ENCODE results near the gene ASMT.

ASMT gene

DNA sequence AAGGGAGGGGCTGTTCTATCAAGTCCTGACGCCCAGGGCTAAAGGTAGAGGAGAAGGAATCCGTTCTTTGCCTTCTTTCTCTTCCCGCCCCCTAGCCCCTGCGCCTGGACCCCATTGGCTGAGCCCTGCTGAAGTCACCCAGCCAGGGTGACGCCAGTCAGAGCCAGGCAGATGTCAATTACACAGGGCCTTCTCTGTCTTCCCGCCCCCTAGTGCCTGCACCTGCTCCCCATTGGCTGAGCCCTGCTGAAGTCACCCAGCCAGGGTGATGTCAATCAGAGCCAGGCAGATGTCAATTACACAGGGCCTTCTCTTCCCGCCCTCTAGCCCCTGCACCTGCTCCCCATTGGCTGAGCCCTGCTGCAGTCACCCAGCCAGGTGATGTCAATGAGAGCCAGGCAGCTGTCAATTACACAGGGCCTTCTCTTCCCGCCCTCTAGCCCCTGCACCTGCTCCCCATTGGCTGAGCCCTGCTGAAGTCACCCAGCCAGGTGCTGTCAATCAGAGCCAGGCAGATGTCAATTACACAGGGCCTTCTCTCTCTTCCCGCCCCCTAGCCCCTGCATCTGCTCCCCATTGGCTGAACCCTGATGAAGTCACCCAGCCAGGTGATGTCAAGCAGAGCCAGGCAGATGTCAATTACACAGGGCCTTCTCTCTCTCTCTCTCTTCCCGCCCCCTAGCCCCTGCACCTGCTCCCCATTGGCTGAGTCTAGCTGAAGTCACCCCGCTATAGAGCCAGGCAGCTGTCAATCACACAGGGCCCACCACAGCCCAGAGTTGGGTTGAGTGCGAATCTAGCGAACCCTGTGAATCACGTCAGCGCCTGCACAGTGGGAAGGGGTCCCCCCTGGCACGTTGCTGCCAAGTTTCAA lies 46.4 kb downstream of the ASMT start:
- H3K23ac ChIP-seq (ENCODE audit: low read length), result no peak overlapping the region
- peak; percentile 96 for DNase-seq
- H3K4me2 ChIP-seq (ENCODE audit: low read length), result no peak overlapping the region
- no peaks in the 10 kb centered on the region for H3K27me3 ChIP-seq (ENCODE audit: insufficient read depth, low read length, poor library complexity)
- no peaks in the 10 kb centered on the region for H3K36me3 ChIP-seq (ENCODE audit: control insufficient read depth, insufficient read depth, low read length)
- H3K4ac ChIP-seq (ENCODE audit: low read depth, low read length), result no peak overlapping the region
- no peak overlapping the region for H2BK15ac ChIP-seq (replicated peaks; ENCODE audit: low read depth)
- H4K5ac ChIP-seq (ENCODE audit: low read length), result no peak overlapping the region
- H3K56ac ChIP-seq (ENCODE audit: low read length), result no peak overlapping the region
- H3K27ac ChIP-seq (ENCODE audit: low read depth, low read length), result no peak overlapping the region
- no peak overlapping the region for H3K4me3 ChIP-seq (ENCODE audit: low read length)
- H3K4me1 ChIP-seq (ENCODE audit: control insufficient read depth, low read depth, low read length), result no peaks in the 10 kb centered on the region
- WGBS (ENCODE audit: extremely low coverage, insufficient coverage, low lambda C conversion rate), result no CpG with 5 or more reads among the region's 16 CpGs
- no peak overlapping the region for H3K18ac ChIP-seq (ENCODE audit: low read length)
- no peaks in the 10 kb centered on the region for H3K79me2 ChIP-seq (ENCODE audit: control insufficient read depth, insufficient read depth, low read length)
- H2BK120ac ChIP-seq (ENCODE audit: low read depth, low read length), result no peak overlapping the region
- no peak overlapping the region for H4K8ac ChIP-seq (ENCODE audit: low read depth, low read length)
- H3K9ac ChIP-seq (ENCODE audit: low read length), result no peak overlapping the region
- H2BK5ac ChIP-seq (ENCODE audit: low read length), result no peak overlapping the region
- H2AK5ac ChIP-seq (ENCODE audit: low read length), result no peak overlapping the region
- H3K79me1 ChIP-seq (ENCODE audit: low read length), result no peaks in the 10 kb centered on the region

DNA sequence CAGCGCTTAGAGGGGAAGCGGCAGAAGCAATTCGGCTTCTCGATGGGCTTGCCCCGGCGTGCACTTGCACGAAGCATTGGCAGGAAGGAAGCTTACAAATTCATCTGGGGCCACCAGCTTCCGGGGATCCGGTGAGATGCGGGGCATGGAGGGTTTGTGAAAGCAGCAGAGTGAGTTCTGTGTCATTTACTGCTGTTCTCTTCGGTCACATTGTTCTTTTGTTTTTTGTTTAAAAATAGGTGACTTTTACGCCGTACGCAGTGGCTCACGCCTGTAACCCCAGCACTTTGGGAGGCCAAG lies 47.0 kb downstream of the ASMT start:
- H3K79me1 ChIP-seq (ENCODE audit: low read length), result no peaks in the 10 kb centered on the region
- H3K56ac ChIP-seq (ENCODE audit: low read length), result no peak overlapping the region
- no peak overlapping the region for H3K4me2 ChIP-seq (ENCODE audit: low read length)
- no peaks in the 10 kb centered on the region for H3K4me1 ChIP-seq (ENCODE audit: control insufficient read depth, low read depth, low read length)
- no peak overlapping the region for H2BK15ac ChIP-seq (replicated peaks; ENCODE audit: low read depth)
- no peak overlapping the region for H2BK5ac ChIP-seq (ENCODE audit: low read length)
- no CpG with 5 or more reads among the region's 15 CpGs for WGBS (ENCODE audit: extremely low coverage, insufficient coverage, low lambda C conversion rate)
- no peak overlapping the region for H2BK120ac ChIP-seq (ENCODE audit: low read depth, low read length)
- H3K4me3 ChIP-seq (ENCODE audit: low read length), result no peak overlapping the region
- no peak for DNase-seq
- H4K5ac ChIP-seq (ENCODE audit: low read length), result no peak overlapping the region
- H3K79me2 ChIP-seq (ENCODE audit: control insufficient read depth, insufficient read depth, low read length), result no peaks in the 10 kb centered on the region
- no peak overlapping the region for H3K9ac ChIP-seq (ENCODE audit: low read length)
- no peak overlapping the region for H2AK5ac ChIP-seq (ENCODE audit: low read length)
- H3K18ac ChIP-seq (ENCODE audit: low read length), result no peak overlapping the region
- H3K36me3 ChIP-seq (ENCODE audit: control insufficient read depth, insufficient read depth, low read length), result no peaks in the 10 kb centered on the region
- H4K8ac ChIP-seq (ENCODE audit: low read depth, low read length), result no peak overlapping the region
- H3K27me3 ChIP-seq (ENCODE audit: insufficient read depth, low read length, poor library complexity), result no peaks in the 10 kb centered on the region
- no peak overlapping the region for H3K4ac ChIP-seq (ENCODE audit: low read depth, low read length)
- no peak overlapping the region for H3K23ac ChIP-seq (ENCODE audit: low read length)
- H3K27ac ChIP-seq (ENCODE audit: low read depth, low read length), result no peak overlapping the region

DNA sequence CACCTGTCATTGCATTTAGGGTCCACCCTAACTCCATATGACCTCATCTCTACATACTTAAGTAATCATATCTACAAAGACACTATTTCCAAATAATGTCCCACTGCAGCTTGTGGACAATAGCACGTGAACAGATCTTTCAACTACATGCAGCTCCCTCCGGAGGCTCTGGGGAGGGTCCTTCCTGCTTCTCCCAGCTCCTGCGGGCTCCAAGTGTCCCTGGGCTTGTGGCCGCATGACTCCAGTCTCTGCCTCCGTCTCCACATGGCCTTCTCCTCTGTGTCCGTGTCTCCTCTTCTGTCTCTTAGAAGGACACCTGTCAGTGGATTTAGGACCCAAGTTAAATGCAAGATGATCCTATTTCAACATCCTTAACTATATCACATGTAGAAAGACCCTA lies 52.7 kb downstream of the ASMT start:
- Histone ChIP-seq H3K27ac (ENCODE audit: low read depth, low read length) (no peak overlapping the region), H3K18ac (ENCODE audit: low read length) (no peak overlapping the region), H3K23ac (ENCODE audit: low read length) (no peak overlapping the region), H3K4me1 (ENCODE audit: control insufficient read depth, low read depth, low read length) (no peaks in the 10 kb centered on the region), H2BK120ac (ENCODE audit: low read depth, low read length) (no peak overlapping the region), H3K4ac (ENCODE audit: low read depth, low read length) (no peak overlapping the region), H3K79me2 (ENCODE audit: control insufficient read depth, insufficient read depth, low read length) (no peaks in the 10 kb centered on the region), H2AK5ac (ENCODE audit: low read length) (no peak overlapping the region), H4K8ac (ENCODE audit: low read depth, low read length) (no peak overlapping the region), H3K4me2 (ENCODE audit: low read length) (no peak overlapping the region), H3K56ac (ENCODE audit: low read length) (no peak overlapping the region), H3K4me3 (ENCODE audit: low read length) (no peak overlapping the region), H4K5ac (ENCODE audit: low read length) (no peak overlapping the region), H2BK5ac (ENCODE audit: low read length) (no peak overlapping the region), H3K27me3 (ENCODE audit: insufficient read depth, low read length, poor library complexity) (no peaks in the 10 kb centered on the region), H2BK15ac (replicated peaks; ENCODE audit: low read depth) (no peak overlapping the region), H3K9ac (ENCODE audit: low read length) (no peak overlapping the region), H3K79me1 (ENCODE audit: low read length) (no peaks in the 10 kb centered on the region), H3K36me3 (ENCODE audit: control insufficient read depth, insufficient read depth, low read length) (no peaks in the 10 kb centered on the region)
- no peak for DNase-seq
- no CpG with 5 or more reads among the region's 6 CpGs for WGBS (ENCODE audit: extremely low coverage, insufficient coverage, low lambda C conversion rate)

DNA sequence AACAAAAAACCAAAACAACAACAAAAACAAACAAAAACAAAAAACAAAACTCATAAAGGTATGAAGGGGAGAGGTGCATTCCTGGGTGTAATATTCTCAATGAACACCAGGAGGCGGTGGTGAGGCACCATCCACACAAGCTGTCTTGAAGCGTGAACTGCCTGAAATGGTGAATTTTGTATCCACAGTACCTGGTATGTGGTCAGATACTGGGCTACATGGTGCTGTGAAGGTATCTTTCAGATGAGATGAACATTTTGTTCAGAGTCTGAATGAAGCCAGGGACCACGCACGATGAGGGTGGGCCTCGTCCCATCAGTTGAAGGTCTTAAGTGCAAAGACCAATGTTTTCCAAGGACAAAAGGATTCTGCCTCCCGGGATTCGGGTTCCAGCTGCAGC lies 58.5 kb downstream of the ASMT start:
- H2BK15ac ChIP-seq (replicated peaks; ENCODE audit: low read depth), result no peak overlapping the region
- no peak overlapping the region for H3K23ac ChIP-seq (ENCODE audit: low read length)
- H3K4me2 ChIP-seq (ENCODE audit: low read length), result no peak overlapping the region
- no peak overlapping the region for H4K5ac ChIP-seq (ENCODE audit: low read length)
- H2BK120ac ChIP-seq (ENCODE audit: low read depth, low read length), result no peak overlapping the region
- no peaks in the 10 kb centered on the region for H3K79me1 ChIP-seq (ENCODE audit: low read length)
- no peak overlapping the region for H3K9ac ChIP-seq (ENCODE audit: low read length)
- peak; percentile 57 for DNase-seq
- no CpG with 5 or more reads among the region's 7 CpGs for WGBS (ENCODE audit: extremely low coverage, insufficient coverage, low lambda C conversion rate)
- H3K36me3 ChIP-seq (ENCODE audit: control insufficient read depth, insufficient read depth, low read length), result no peaks in the 10 kb centered on the region
- H3K4me3 ChIP-seq (ENCODE audit: low read length), result no peak overlapping the region
- H3K4ac ChIP-seq (ENCODE audit: low read depth, low read length), result no peak overlapping the region
- H3K18ac ChIP-seq (ENCODE audit: low read length), result no peak overlapping the region
- H3K27me3 ChIP-seq (ENCODE audit: insufficient read depth, low read length, poor library complexity), result no peaks in the 10 kb centered on the region
- H2AK5ac ChIP-seq (ENCODE audit: low read length), result no peak overlapping the region
- H3K27ac ChIP-seq (ENCODE audit: low read depth, low read length), result no peak overlapping the region
- H3K79me2 ChIP-seq (ENCODE audit: control insufficient read depth, insufficient read depth, low read length), result no peaks in the 10 kb centered on the region
- H3K4me1 ChIP-seq (ENCODE audit: control insufficient read depth, low read depth, low read length), result no peaks in the 10 kb centered on the region
- H3K56ac ChIP-seq (ENCODE audit: low read length), result no peak overlapping the region
- H4K8ac ChIP-seq (ENCODE audit: low read depth, low read length), result no peak overlapping the region
- H2BK5ac ChIP-seq (ENCODE audit: low read length), result no peak overlapping the region

DNA sequence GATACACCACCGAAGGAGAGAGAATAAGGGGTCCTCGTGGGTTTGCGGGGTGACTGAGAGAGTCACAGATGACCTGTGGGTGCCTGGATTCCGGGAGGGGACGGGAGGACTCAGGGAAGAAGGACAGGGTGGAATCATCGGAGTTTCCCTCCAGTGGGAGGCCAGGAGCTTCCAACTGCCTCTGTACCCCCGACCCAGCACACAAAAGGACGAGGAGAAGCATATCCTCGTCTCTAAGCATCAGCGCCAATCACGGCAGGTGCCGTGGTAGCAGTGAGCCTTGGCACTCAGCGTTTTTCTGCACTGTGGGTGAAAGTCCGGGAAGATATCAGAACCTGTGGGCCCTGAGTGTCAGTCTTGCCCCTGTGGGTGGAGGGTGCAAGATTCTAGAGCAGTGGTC lies 62.0 kb downstream of the ASMT start:
- Histone ChIP-seq H3K79me1 (ENCODE audit: low read length) (no peaks in the 10 kb centered on the region), H3K27me3 (ENCODE audit: insufficient read depth, low read length, poor library complexity) (no peaks in the 10 kb centered on the region), H2BK15ac (replicated peaks; ENCODE audit: low read depth) (no peak overlapping the region), H3K4me3 (ENCODE audit: low read length) (no peak overlapping the region), H3K4me1 (ENCODE audit: control insufficient read depth, low read depth, low read length) (no peaks in the 10 kb centered on the region), H2BK120ac (ENCODE audit: low read depth, low read length) (no peak overlapping the region), H3K4me2 (ENCODE audit: low read length) (no peak overlapping the region), H3K56ac (ENCODE audit: low read length) (no peak overlapping the region), H2BK5ac (ENCODE audit: low read length) (no peak overlapping the region), H3K79me2 (ENCODE audit: control insufficient read depth, insufficient read depth, low read length) (no peaks in the 10 kb centered on the region), H3K9ac (ENCODE audit: low read length) (no peak overlapping the region), H3K36me3 (ENCODE audit: control insufficient read depth, insufficient read depth, low read length) (no peaks in the 10 kb centered on the region), H4K8ac (ENCODE audit: low read depth, low read length) (no peak overlapping the region), H2AK5ac (ENCODE audit: low read length) (no peak overlapping the region), H4K5ac (ENCODE audit: low read length) (no peak overlapping the region), H3K4ac (ENCODE audit: low read depth, low read length) (no peak overlapping the region), H3K23ac (ENCODE audit: low read length) (no peak overlapping the region), H3K18ac (ENCODE audit: low read length) (no peak overlapping the region), H3K27ac (ENCODE audit: low read depth, low read length) (no peak overlapping the region)
- no peak for DNase-seq
- whole genome bisulfite sequencing (ENCODE audit: extremely low coverage, insufficient coverage, low lambda C conversion rate), result no CpG with 5 or more reads among the region's 14 CpGs

DNA sequence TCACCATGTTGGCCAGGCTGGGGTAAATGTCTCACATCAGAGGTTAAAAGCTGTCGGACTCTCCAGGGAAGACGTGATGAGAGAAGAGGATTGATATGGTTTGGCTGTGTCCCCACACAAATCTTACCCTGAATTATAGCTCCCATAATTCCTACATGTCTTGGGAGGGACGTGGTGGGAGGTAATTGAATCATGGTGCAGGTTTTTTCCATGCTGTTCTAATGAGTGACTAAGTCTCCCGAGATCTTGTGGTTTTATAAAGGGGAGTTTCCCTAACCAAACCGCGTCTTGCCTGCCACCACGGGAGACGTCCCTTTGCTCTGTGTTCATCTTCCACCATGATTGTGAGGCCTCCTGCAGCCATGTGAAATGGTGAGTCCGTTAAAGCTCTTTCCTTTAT lies 64.4 kb downstream of the ASMT start:
- Histone ChIP-seq H2BK5ac (ENCODE audit: low read length) (no peak overlapping the region), H3K27me3 (ENCODE audit: insufficient read depth, low read length, poor library complexity) (no peaks in the 10 kb centered on the region), H3K4me1 (ENCODE audit: control insufficient read depth, low read depth, low read length) (no peaks in the 10 kb centered on the region), H3K36me3 (ENCODE audit: control insufficient read depth, insufficient read depth, low read length) (no peaks in the 10 kb centered on the region), H3K18ac (ENCODE audit: low read length) (no peak overlapping the region), H3K23ac (ENCODE audit: low read length) (no peak overlapping the region), H3K9ac (ENCODE audit: low read length) (no peak overlapping the region), H3K56ac (ENCODE audit: low read length) (no peak overlapping the region), H3K4ac (ENCODE audit: low read depth, low read length) (no peak overlapping the region), H3K4me2 (ENCODE audit: low read length) (no peak overlapping the region), H2BK120ac (ENCODE audit: low read depth, low read length) (no peak overlapping the region), H2AK5ac (ENCODE audit: low read length) (no peak overlapping the region), H2BK15ac (replicated peaks; ENCODE audit: low read depth) (no peak overlapping the region), H3K79me2 (ENCODE audit: control insufficient read depth, insufficient read depth, low read length) (no peaks in the 10 kb centered on the region), H3K4me3 (ENCODE audit: low read length) (no peak overlapping the region), H3K27ac (ENCODE audit: low read depth, low read length) (no peak overlapping the region), H3K79me1 (ENCODE audit: low read length) (no peaks in the 10 kb centered on the region), H4K8ac (ENCODE audit: low read depth, low read length) (no peak overlapping the region), H4K5ac (ENCODE audit: low read length) (no peak overlapping the region)
- no peak for DNase-seq
- WGBS (ENCODE audit: extremely low coverage, insufficient coverage, low lambda C conversion rate), result no CpG with 5 or more reads among the region's 9 CpGs

Data from mesendoderm (in vitro differentiated cells).